Upper lobe of left lung (tissue), 6 donors: ENCODE measurements around the gene ALLC. TPM values are rescaled to one million over a fixed set of nuclear protein-coding genes. Genes with fewer than 3 reads are reported as not detected.

Source experiments
- ATAC-seq, 2 donors: fragments of 200-7000 bp; cut with Tn5 transposase; one replicate each; pipeline ENCODE4 v1.9.1; 2022; ENCODE audit warnings: mild to moderate bottlenecking in 2 of 2, moderate library complexity in 2 of 2; ENCODE audit not compliant: low FRiP score in 2 of 2
- DNase-seq, 2 donors: peaks; one replicate each; pipeline ENCODE4 v3.0.0-alpha.2; 2019 to 2020
- H3K27ac ChIP-seq, 4 donors: fragments of 200-600 bp; sonication (generic); one replicate each; pipeline ENCODE4 v1.5.1; 2016 to 2019
- H3K27me3 ChIP-seq, 4 donors: fragments of 200-600 bp; sonication (generic); one replicate each; pipeline ENCODE4 v1.5.1; 2017 to 2019
- H3K36me3 ChIP-seq, 4 donors: fragments of 200-600 bp; sonication (generic); one replicate each; pipeline ENCODE4 v1.5.1; 2016 to 2019
- H3K4me1 ChIP-seq, 4 donors: fragments of 200-600 bp; sonication (generic); one replicate each; pipeline ENCODE4 v1.5.1; 2018 to 2019
- H3K4me3 ChIP-seq, 4 donors: fragments of 200-600 bp; sonication (generic); one replicate each; pipeline ENCODE4 v1.5.1; 2017 to 2019; ENCODE audit warnings: mild to moderate bottlenecking in 2 of 4, moderate library complexity in 1 of 4
- H3K9me3 ChIP-seq, 4 donors: fragments of 200-600 bp; sonication (generic); one replicate each; pipeline ENCODE4 v1.5.1; 2018 to 2019
- CTCF ChIP-seq, 6 experiments: fragments of 450-650 bp in 4 of 6; fragments of 200-600 bp in 2 of 6; sonication (generic) in 2 of 6; IDR thresholded peaks; one replicate each; pipeline ENCODE4 v1.5.1; 2016 to 2019; ENCODE audit warnings: antibody characterized with exemption in 6 of 6
- EP300 ChIP-seq, 4 donors: sonication (generic); formaldehyde crosslinking; IDR thresholded peaks; one replicate each; pipeline ENCODE4 v1.5.1; 2017; ENCODE audit warnings: antibody characterized with exemption in 4 of 4, control low read depth in 2 of 4
- POLR2A ChIP-seq, 4 donors: fragments of 450-650 bp; IDR thresholded peaks; one replicate each; pipeline ENCODE4 v1.5.1; 2016 to 2017; ENCODE audit warnings: antibody characterized with exemption in 4 of 4, mild to moderate bottlenecking in 2 of 4
- POLR2AphosphoS5 ChIP-seq, 2 donors: sonication (generic); formaldehyde crosslinking; IDR thresholded peaks; one replicate each; pipeline ENCODE4 v1.5.1; 2017; ENCODE audit warnings: antibody characterized with exemption in 2 of 2
- WGBS, 2 donors: methylation state at CpG; one replicate each; pipeline ENCODE4 v1.1.5; 2017 to 2018; 5-methylcytosine and 5-hydroxymethylcytosine counted together
- total RNA-seq, 6 donors: library from RNA; depleted of rRNA in 4 of 6; stranded (reverse); fragments of >200 nt in 4 of 6; gene quantifications; one replicate each; pipeline versions ENCODE4 v1.1.0 to v1.2.1, GENCODE V29; 2016 to 2021
- donor health status: DM: no; HTN: no; CAD: no; lungs with moderate emphysema.
- donor health status: DM: no; HTN: yes; CAD: no; lungs with severe emphysema.

The ALLC gene
- total RNA-seq, 6 donors from 2014 or later: not detected

GRCh38 chr2:3644891-3645605 is 13.0 kb upstream of the ALLC start:
- Histone ChIP-seq H3K9me3 (no peaks in the 10 kb centered on the region), H3K4me3 (no peak overlapping the region), H3K27me3 (no peaks in the 10 kb centered on the region), H3K4me1 (no peaks in the 10 kb centered on the region), H3K36me3 (no peaks in the 10 kb centered on the region), H3K27ac (no peak overlapping the region)
- WGBS, 2 donors: 87 to 90% methylated on average over 11 to 15 of the region's 15 CpGs
- DNase-seq: no peak
- ATAC-seq: no peak
- TF ChIP-seq POLR2A (IDR thresholded peaks at IDR 0.05) (no peak), CTCF (IDR thresholded peaks at IDR 0.05) (no peak), EP300 (IDR thresholded peaks at IDR 0.05) (no peak), POLR2AphosphoS5 (IDR thresholded peaks at IDR 0.05) (no peak)

GRCh38 chr2:3645745-3646389 is 12.1 kb upstream of the ALLC start:
- no peak overlapping the region for H3K4me3 ChIP-seq
- H3K9me3 ChIP-seq: no peaks in the 10 kb centered on the region
- 35 to 75% methylated on average over 7 to 10 of the region's 10 CpGs for WGBS, 2 donors
- ATAC-seq (no peak), DNase-seq (no peak)
- peaks cover 0 to 6% (median 4%) of the 10 kb centered on the region in 4 donors for H3K4me1 ChIP-seq
- no peak overlapping the region for H3K27ac ChIP-seq
- no peaks in the 10 kb centered on the region for H3K27me3 ChIP-seq
- no peaks in the 10 kb centered on the region for H3K36me3 ChIP-seq
- TF ChIP-seq POLR2AphosphoS5 (IDR thresholded peaks at IDR 0.05): no peak

GRCh38 chr2:3646446-3646845 is 11.6 kb upstream of the ALLC start:
- Histone ChIP-seq H3K27ac (no peak overlapping the region), H3K9me3 (no peaks in the 10 kb centered on the region), H3K4me1 (peaks cover 2 to 9% (median 5%) of the 10 kb centered on the region in 4 donors), H3K4me3 (no peak overlapping the region), H3K27me3 (no peaks in the 10 kb centered on the region), H3K36me3 (no peaks in the 10 kb centered on the region)
- ATAC-seq (no peak), DNase-seq (no peak)
- WGBS, 2 donors: 92 to 95% methylated on average over 8 of the region's 8 CpGs
- no peak for TF ChIP-seq EP300 (IDR thresholded peaks at IDR 0.05)
- TF ChIP-seq POLR2A (IDR thresholded peaks at IDR 0.05): no peak
- no peak for TF ChIP-seq POLR2AphosphoS5 (IDR thresholded peaks at IDR 0.05)

GRCh38 chr2:3647246-3647645 is 10.8 kb upstream of the ALLC start:
- TF ChIP-seq POLR2A (IDR thresholded peaks at IDR 0.05) (no peak), CTCF (IDR thresholded peaks at IDR 0.05) (no peak), POLR2AphosphoS5 (IDR thresholded peaks at IDR 0.05) (no peak), EP300 (IDR thresholded peaks at IDR 0.05) (no peak)
- H3K36me3 ChIP-seq: no peaks in the 10 kb centered on the region
- peaks cover 9 to 15% (median 12%) of the 10 kb centered on the region in 4 donors for H3K4me1 ChIP-seq
- H3K4me3 ChIP-seq: no peak overlapping the region
- 75 to 80% methylated on average over 13 of the region's 13 CpGs for WGBS, 2 donors
- DNase-seq: no peak
- no peak overlapping the region for H3K27ac ChIP-seq
- H3K9me3 ChIP-seq: no peaks in the 10 kb centered on the region
- ATAC-seq: no peak
- H3K27me3 ChIP-seq: no peaks in the 10 kb centered on the region

- Histone ChIP-seq H3K36me3 (no peaks in the 10 kb centered on the region), H3K27me3 (no peaks in the 10 kb centered on the region), H3K4me1 (peaks cover 9 to 15% (median 12%) of the 10 kb centered on the region in 4 donors), H3K27ac (no peak overlapping the region), H3K9me3 (no peaks in the 10 kb centered on the region), H3K4me3 (no peak overlapping the region)
- no peak for DNase-seq
- TF ChIP-seq CTCF (IDR thresholded peaks at IDR 0.05) (no peak), POLR2AphosphoS5 (IDR thresholded peaks at IDR 0.05) (no peak), POLR2A (IDR thresholded peaks at IDR 0.05) (no peak), EP300 (IDR thresholded peaks at IDR 0.05) (no peak)
- 89 to 91% methylated on average over 11 to 14 of the region's 14 CpGs for WGBS, 2 donors
- no peak for ATAC-seq
Measured at GRCh38 chr2:3647831-3648651, 10.0 kb upstream of the ALLC start.
